Fibroblast of villous mesenchyme (primary cell): ENCODE data around the gene KIF18B. TPM values are rescaled to one million over a fixed set of nuclear protein-coding genes. Genes with fewer than 3 reads are reported as not detected.
A peak's percentile ranks its signal among the peaks of the same experiment; 100 is the strongest.

Experiments
- DNase-seq: peaks from one replicate; pipeline ENCODE4 v3.0.0-alpha.2; 2010; ENCODE audit warnings: low read depth
- H3K4me3 ChIP-seq: 2 replicates; pipeline ENCODE4 v1.5.1; 2011; ENCODE audit warnings: low read depth, mild to moderate bottlenecking, low read length
- CTCF ChIP-seq: IDR thresholded peaks from 2 replicates; pipeline ENCODE4 v1.5.1; 2012; ENCODE audit warnings: low read depth, mild to moderate bottlenecking, low read length; ENCODE audit not compliant: insufficient read depth
- total RNA-seq: library from RNA; depleted of rRNA; stranded (reverse); fragments of >200 nt; gene quantifications from 2 replicates; pipeline ENCODE4 v1.2.3, GENCODE V29; 2012

KIF18B gene
- total RNA-seq, 1 donor, result 5.2 TPM

GRCh38 chr17:44914698-44915271, 32.8 kb downstream of the KIF18B start:
- DNase-seq, result no peak
- no peak for TF ChIP-seq CTCF
- no peak overlapping the region for H3K4me3 ChIP-seq

- no peak overlapping the region for H3K4me3 ChIP-seq
- DNase-seq, result no peak
- no peak for TF ChIP-seq CTCF
These were observed 33.4 kb downstream of the KIF18B start for GRCh38 chr17:44914148-44914547.

- H3K4me3 ChIP-seq, result no peak overlapping the region
- DNase-seq, result no peak
- TF ChIP-seq CTCF, result no peak
These were observed 33.9 kb downstream of the KIF18B start for GRCh38 chr17:44913676-44914075.

- no peak for DNase-seq
- TF ChIP-seq CTCF, result no peak
- no peak overlapping the region for H3K4me3 ChIP-seq
These were observed 34.6 kb downstream of the KIF18B start for GRCh38 chr17:44912763-44913544.

GRCh38 chr17:44911133-44912001, 36.2 kb downstream of the KIF18B start:
- peak; percentile 61 for DNase-seq
- H3K4me3 ChIP-seq, result peak overlapping the region; percentile 31
- TF ChIP-seq CTCF, result peak; percentile 64

- TF ChIP-seq CTCF, result no peak
- H3K4me3 ChIP-seq, result no peak overlapping the region
- no peak for DNase-seq
These were observed 37.1 kb downstream of the KIF18B start for GRCh38 chr17:44910231-44911106.
